Amniotic epithelial cell (primary cell): ENCODE data around the gene RFPL3.
"Not testable (repeated sequence)": the region's sequence is repeated elsewhere in the genome, so short reads cannot be mapped to it uniquely, and the experiment has no call there.

Source experiments
- DNase-seq: peaks from one replicate; pipeline ENCODE4 v3.0.0-alpha.2; 2010; ENCODE audit warnings: low read depth

The RFPL3 gene

GRCh38 chr22:32357567-32357966 is at the start of gene RFPL3:
Gene RFPL3, plus strand, starts transcription at chr22:32357867. Its CDS starts 205 bp downstream, at chr22:32358072.
- not testable (repeated sequence) for DNase-seq

GRCh38 chr22:32308191-32308590 is 49.5 kb upstream of the RFPL3 start:
- DNase-seq: no peak

- DNase-seq: no peak
Measured at GRCh38 chr22:32308934-32309333, 48.7 kb upstream of the RFPL3 start.

- DNase-seq: no peak
Measured at GRCh38 chr22:32309585-32310251, 47.9 kb upstream of the RFPL3 start.

GRCh38 chr22:32310777-32311176 is 46.9 kb upstream of the RFPL3 start:
- DNase-seq: no peak

GRCh38 chr22:32311551-32312071 is 46.1 kb upstream of the RFPL3 start:
- no peak for DNase-seq

GRCh38 chr22:32312748-32313147 is 44.9 kb upstream of the RFPL3 start:
- DNase-seq: no peak

- no peak for DNase-seq
Measured at GRCh38 chr22:32313532-32313931, 44.1 kb upstream of the RFPL3 start.

GRCh38 chr22:32317524-32317923 is 40.1 kb upstream of the RFPL3 start:
- no peak for DNase-seq

- no peak for DNase-seq
Measured at GRCh38 chr22:32318361-32318760, 39.3 kb upstream of the RFPL3 start.

GRCh38 chr22:32319861-32320406 is 37.7 kb upstream of the RFPL3 start:
- no peak for DNase-seq

GRCh38 chr22:32322986-32323385 is 34.7 kb upstream of the RFPL3 start:
- DNase-seq: no peak

GRCh38 chr22:32323513-32324164 is 34.0 kb upstream of the RFPL3 start:
- no peak for DNase-seq

- DNase-seq: no peak
Measured at GRCh38 chr22:32324505-32325415, 32.9 kb upstream of the RFPL3 start.

- DNase-seq: no peak
Measured at GRCh38 chr22:32325416-32325801, 32.3 kb upstream of the RFPL3 start.

- no peak for DNase-seq
Measured at GRCh38 chr22:32325811-32326237, 31.8 kb upstream of the RFPL3 start.

GRCh38 chr22:32326647-32327046 is 31.0 kb upstream of the RFPL3 start:
- no peak for DNase-seq

- DNase-seq: peak; percentile 2
Measured at GRCh38 chr22:32327066-32327465, 30.6 kb upstream of the RFPL3 start.

- no peak for DNase-seq
Measured at GRCh38 chr22:32327596-32328171, 30.0 kb upstream of the RFPL3 start.

GRCh38 chr22:32328306-32329201 is 29.1 kb upstream of the RFPL3 start:
- DNase-seq: no peak

- no peak for DNase-seq
Measured at GRCh38 chr22:32329202-32329645, 28.4 kb upstream of the RFPL3 start.
